ENCODE data around the gene DST. TPM values are rescaled to one million over a fixed set of nuclear protein-coding genes. Genes with fewer than 3 reads are reported as not detected.

The DST gene
- total RNA-seq, 1 experiment from 2014 or later: 76.0 TPM

DNA sequence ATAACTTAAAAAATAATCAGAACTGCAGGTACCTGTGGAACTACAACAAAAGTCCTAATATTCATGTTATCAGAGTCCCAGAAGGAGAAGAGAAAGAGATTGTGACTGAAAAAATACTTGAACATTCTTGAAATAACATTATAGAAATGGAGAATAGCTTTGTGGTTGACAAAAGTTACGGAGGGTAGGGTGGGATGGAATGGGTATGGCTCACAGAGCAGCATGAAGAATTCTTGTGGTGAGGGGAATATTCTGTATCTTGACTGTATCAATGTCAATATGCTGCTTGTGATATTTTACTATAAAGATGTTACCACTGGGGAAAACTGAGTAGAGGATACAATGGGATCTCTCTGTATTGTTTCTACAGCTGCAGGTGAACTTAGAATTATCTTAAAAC, 122.5 kb downstream of the DST start:
- Mint-ChIP-seq H3K9me3 (ENCODE audit: unreplicated experiment) (no peaks in the 10 kb centered on the region), H3K4me1 (ENCODE audit: low read depth, unreplicated experiment) (peaks cover 18% of the 10 kb centered on the region), H3K4me3 (ENCODE audit: unreplicated experiment) (no peak overlapping the region), H3K27me3 (ENCODE audit: insufficient read depth, unreplicated experiment) (no peaks in the 10 kb centered on the region), H3K27ac (ENCODE audit: unreplicated experiment) (no peak overlapping the region), H3K36me3 (ENCODE audit: insufficient read depth, unreplicated experiment) (peaks cover 10% of the 10 kb centered on the region)
- BruUV-seq (replicated peaks): no TSS peak
- ChIA-PET CTCF (no interaction called here), POLR2A (no interaction called here)
- H3K4me1 ChIP-seq: peaks cover 12% of the 10 kb centered on the region
- TF ChIP-seq CTCF (IDR thresholded peaks at IDR 0.05; ENCODE audit: insufficient read depth in 1 of 2, low read depth in 1 of 2, low read length in 1 of 2, severe bottlenecking in 1 of 2, unreplicated experiment in 1 of 2): no peak
- H3K36me3 ChIP-seq (ENCODE audit: control insufficient read depth, insufficient read depth, low read length): no peaks in the 10 kb centered on the region
- H3K4me3 ChIP-seq (ENCODE audit: low read depth, low read length): no peak overlapping the region
- no peaks in the 10 kb centered on the region for H3K9me3 ChIP-seq
- no peaks in the 10 kb centered on the region for H3K27me3 ChIP-seq (replicated peaks; ENCODE audit: control insufficient read depth, insufficient read depth, low read length)
- no peak for DNase-seq
- intact Hi-C loops (cut with micrococcal nuclease; ENCODE audit: unreplicated experiment): no loop called here

GRCh38 chr6:56518995-56519767, 123.5 kb downstream of the DST start:
- TF ChIP-seq CTCF (IDR thresholded peaks at IDR 0.05; ENCODE audit: insufficient read depth in 1 of 2, low read depth in 1 of 2, low read length in 1 of 2, severe bottlenecking in 1 of 2, unreplicated experiment in 1 of 2): no peak
- H3K36me3 Mint-ChIP-seq (ENCODE audit: insufficient read depth, unreplicated experiment): peaks cover 10% of the 10 kb centered on the region
- H3K4me1 Mint-ChIP-seq (ENCODE audit: low read depth, unreplicated experiment): peaks cover 18% of the 10 kb centered on the region
- no peaks in the 10 kb centered on the region for H3K9me3 Mint-ChIP-seq (ENCODE audit: unreplicated experiment)
- no peak overlapping the region for H3K27ac Mint-ChIP-seq (ENCODE audit: unreplicated experiment)
- Histone ChIP-seq H3K36me3 (ENCODE audit: control insufficient read depth, insufficient read depth, low read length) (no peaks in the 10 kb centered on the region), H3K4me1 (peaks cover 12% of the 10 kb centered on the region), H3K9me3 (no peaks in the 10 kb centered on the region), H3K4me3 (ENCODE audit: low read depth, low read length) (no peak overlapping the region), H3K27me3 (replicated peaks; ENCODE audit: control insufficient read depth, insufficient read depth, low read length) (no peaks in the 10 kb centered on the region)
- H3K27me3 Mint-ChIP-seq (ENCODE audit: insufficient read depth, unreplicated experiment): no peaks in the 10 kb centered on the region
- intact Hi-C loops (cut with micrococcal nuclease; ENCODE audit: unreplicated experiment): no loop called here
- DNase-seq: no peak
- POLR2A ChIA-PET: no interaction called here
- no TSS peak for BruUV-seq (replicated peaks)
- CTCF ChIA-PET: interaction anchor here (0.5 kb wide), 1 partner anchor 23 kb away, joined by 4 read pairs; no protein-coding TSS in a partner anchor
- H3K4me3 Mint-ChIP-seq (ENCODE audit: unreplicated experiment): no peak overlapping the region

DNA sequence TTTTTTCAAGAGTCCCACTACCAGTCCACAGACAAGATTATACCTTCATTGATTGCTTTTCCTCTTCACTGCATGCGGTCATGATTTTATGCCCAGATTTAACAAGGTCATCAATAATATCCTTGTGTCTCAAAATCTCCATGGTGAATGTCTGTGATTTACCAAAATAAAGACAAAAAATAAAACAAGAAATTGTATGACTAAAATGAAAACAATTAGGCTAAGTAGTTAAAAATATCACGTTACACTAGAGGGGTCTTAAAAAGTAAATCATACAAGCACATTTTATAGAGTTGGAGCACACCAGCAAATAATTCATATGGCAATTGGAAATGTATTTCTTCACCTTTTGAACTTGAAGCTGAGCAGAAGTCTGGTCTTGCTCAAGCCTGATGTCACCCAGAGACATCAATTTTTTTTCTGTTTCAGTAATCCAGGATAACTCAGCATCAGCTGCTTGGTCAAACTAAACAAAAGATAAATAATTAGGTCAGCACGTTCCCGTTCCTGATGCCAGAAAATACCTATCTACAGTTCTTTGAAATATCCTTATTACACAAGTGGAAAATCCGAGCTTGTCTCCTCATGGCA, 125.4 kb downstream of the DST start:
- no peaks in the 10 kb centered on the region for H3K9me3 Mint-ChIP-seq (ENCODE audit: unreplicated experiment)
- Histone ChIP-seq H3K4me3 (ENCODE audit: low read depth, low read length) (no peak overlapping the region), H3K4me1 (peaks cover 7% of the 10 kb centered on the region), H3K27me3 (replicated peaks; ENCODE audit: control insufficient read depth, insufficient read depth, low read length) (no peaks in the 10 kb centered on the region), H3K36me3 (ENCODE audit: control insufficient read depth, insufficient read depth, low read length) (no peaks in the 10 kb centered on the region), H3K9me3 (no peaks in the 10 kb centered on the region)
- H3K4me1 Mint-ChIP-seq (ENCODE audit: low read depth, unreplicated experiment): peaks cover 14% of the 10 kb centered on the region
- no peak overlapping the region for H3K27ac Mint-ChIP-seq (ENCODE audit: unreplicated experiment)
- H3K4me3 Mint-ChIP-seq (ENCODE audit: unreplicated experiment): no peak overlapping the region
- CTCF ChIA-PET: no interaction called here
- intact Hi-C loops (cut with micrococcal nuclease; ENCODE audit: unreplicated experiment): no loop called here
- POLR2A ChIA-PET: no interaction called here
- no TSS peak for BruUV-seq (replicated peaks)
- H3K36me3 Mint-ChIP-seq (ENCODE audit: insufficient read depth, unreplicated experiment): peaks cover 21% of the 10 kb centered on the region
- TF ChIP-seq CTCF (IDR thresholded peaks at IDR 0.05; ENCODE audit: insufficient read depth in 1 of 2, low read depth in 1 of 2, low read length in 1 of 2, severe bottlenecking in 1 of 2, unreplicated experiment in 1 of 2): no peak
- no peaks in the 10 kb centered on the region for H3K27me3 Mint-ChIP-seq (ENCODE audit: insufficient read depth, unreplicated experiment)
- no peak for DNase-seq

Data from Caco-2 (cell line).